ENCODE results near the gene PNPLA1.

The PNPLA1 gene

DNA sequence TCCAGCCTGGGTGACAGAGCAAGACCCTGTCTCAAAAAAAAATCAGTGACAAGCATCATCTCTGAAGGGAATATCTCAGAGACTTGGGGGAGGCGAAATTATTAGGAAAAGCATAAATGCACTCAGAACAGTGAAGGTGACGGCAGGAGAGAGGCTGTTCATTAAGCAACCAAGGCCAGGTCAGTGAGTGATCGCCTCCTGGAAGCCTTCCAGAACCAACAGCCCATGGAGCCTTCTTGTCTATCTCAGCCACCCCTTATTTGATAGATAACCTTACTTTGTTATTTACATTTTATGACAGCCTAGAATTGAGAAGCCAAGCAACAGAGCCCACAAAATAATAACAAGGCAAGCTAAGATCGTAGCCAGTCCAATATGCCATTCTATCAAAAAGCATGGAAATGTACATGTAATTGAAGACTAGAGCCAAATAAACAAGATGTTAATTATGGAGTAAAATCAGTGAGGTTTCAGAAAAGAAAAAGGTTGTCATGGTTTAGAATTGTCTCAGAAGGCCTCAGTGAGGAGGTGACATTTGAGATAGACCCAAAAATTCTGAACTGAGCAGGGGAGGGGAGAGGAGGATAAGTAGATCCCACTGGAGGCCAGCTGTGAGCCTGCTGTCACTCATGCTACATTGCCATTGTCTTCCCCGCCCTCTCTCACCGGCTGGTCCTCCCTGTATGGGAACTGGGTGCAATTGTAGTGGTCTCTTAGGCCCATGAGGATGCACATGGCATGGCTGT lies 49.0 kb downstream of the PNPLA1 start:
- no peak for DNase-seq

DNA sequence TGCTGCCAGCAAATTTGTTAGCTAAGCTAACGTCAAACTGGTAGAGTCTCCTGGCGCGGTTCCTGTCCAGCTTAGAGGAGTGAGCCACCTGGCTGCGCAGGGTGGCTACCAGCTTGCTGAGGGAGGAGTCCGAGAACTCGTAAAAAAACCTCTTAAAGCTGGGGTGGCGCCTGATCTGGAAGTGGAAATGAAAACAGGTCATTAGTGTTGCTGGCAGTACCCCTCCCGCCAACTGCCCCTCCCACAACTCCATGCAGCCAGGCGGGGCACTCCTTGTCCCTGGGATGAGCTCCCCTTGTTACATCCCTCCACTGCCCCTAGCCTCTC lies 49.5 kb downstream of the PNPLA1 start:
- DNase-seq: no peak

DNA sequence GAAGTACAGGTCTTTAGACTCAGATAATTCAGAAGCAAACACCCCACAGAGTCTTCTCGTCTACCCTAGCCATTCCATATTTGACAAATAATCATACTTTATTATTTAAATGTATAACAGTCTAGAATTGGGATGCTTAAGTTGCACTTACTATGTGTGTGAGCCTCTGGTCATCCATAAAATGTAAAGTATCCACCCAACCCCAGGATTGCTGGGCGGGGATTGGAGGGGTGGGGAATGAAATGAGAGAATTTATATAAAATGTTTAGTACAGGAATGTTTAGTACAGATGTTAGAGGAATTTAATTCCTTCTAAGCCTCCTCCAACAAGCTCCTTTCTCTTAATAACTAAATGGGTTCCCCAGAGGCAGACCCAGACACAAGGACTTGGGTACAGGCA lies 50.0 kb downstream of the PNPLA1 start:
- no peak for DNase-seq

DNA sequence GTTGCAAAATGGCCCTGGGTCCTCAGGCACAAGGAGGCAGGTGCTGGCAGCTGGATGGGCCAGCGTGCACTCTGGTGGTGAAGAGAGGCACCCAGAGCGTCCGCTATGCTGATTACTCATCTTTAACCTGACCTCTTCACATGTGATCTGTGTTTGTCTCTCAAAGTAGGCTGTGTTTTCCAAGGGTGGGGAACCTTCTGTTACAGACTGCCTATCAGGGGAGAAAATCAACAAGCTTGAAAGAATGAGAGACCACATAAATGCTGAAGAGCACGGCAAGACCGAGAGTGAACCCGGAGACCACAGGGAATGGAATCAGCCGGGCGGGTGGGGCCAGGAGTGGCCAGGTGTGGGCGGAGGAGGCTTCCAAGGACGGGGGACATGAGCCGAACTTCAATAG lies 50.6 kb downstream of the PNPLA1 start:
- no peak for DNase-seq

DNA sequence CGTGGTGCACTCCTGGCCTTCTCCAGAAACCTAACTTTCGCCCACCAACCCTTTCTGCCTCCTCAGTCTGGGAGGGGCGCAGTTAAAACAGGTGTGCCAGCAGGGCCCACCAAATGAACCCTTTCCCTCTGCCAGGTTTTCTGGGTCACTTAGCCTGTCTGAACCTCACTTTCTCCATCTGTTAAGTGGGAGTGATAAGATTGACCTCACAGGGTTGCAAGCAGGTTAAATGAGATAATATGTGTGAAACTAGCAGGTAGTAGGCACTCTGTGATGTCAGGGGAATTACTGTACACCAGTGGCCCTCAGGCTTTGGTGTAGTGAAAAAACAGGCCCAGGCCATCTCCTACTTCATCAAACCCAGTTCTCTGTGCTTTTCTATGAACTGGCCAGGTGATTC lies 52.7 kb downstream of the PNPLA1 start:
- DNase-seq: no peak

DNA sequence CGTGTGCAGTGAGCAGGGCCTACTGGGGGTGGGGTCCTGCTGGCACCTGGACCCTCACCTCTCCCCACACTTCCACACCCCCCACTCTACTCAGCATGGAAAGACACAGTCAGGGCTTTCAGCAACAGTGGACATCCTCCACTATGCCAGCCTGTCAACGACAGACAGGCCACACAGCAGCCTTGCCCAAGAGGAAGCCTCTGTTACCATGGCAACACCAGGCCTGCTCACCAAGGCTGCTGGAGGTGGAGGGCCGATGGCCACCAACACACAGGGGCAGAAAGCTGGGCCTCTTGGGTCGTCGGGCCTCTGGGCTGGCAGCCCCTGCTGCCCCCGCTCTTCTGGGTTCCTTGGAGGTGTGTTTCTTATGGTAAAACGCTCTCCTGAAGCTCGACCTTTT lies 53.2 kb downstream of the PNPLA1 start:
- DNase-seq: no peak

DNA sequence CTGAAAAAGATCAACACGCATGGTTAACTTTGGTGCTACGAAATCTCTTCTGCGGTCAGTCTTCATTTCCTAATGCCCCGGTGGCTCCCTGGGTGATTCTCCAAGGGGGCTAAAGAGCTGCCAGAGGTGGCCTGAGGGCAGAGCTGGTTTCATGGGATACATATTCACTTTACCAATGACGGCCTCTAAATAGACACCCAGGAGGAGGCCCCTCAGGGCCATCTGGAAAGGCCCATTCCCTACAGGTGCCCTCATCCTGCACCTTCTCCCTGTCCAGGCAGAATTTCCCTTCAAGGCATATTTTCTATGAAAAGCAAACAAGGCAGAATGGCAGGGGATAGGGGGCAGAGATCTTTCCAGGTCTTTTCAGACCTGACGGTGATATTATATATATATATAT lies 54.3 kb downstream of the PNPLA1 start:
- no peak for DNase-seq

DNA sequence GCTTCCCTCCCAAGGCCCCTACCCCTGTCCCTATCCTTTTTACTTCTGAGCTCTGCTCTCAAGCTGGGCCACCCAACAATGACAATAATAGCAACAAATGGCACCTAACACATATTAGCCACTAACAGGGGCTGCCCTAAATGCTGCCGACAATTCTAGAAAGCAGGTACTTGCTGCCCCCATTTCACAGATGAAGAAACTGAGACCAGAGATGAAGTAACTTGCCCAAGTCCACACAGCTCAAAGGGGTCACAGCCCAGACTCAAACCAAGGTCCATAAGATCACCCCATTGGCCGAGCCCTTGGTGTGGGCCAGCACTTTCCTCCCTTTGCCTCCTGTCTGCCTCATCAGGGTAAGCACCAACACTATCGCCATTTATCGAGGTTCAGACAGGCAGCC lies 54.9 kb downstream of the PNPLA1 start:
- DNase-seq: no peak

DNA sequence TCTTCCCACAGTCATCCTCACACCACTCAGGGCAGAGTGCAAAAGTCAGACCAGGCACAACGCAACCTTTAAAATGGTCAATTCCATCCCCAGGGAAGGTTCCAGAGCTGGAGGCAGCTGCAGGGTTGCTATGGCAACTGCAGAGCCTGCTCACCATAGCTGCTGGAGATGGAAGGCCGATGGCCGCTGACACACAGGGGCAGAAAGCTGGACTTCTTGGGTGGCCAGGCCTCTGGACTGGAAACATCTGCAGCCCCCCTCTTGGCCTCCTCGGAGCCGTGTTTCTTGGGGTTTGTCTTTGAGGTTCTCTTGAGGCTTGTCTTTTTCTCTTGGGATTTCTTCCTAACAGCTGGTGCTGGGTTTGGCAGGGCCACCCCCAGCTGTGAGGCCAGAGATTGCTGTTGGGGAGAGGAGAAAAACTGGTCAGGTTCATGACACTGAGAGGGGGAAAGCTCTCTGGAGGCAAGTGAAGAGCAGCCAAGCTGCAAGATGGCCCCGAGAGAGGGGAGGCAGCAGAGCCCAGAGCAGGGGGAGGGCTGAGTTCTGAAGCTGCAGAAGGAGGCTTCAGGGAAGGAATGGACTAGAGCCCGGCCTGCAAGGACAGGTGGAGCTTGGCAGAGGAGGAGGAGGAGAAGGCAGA lies 56.6 kb downstream of the PNPLA1 start:
- no peak for DNase-seq

DNA sequence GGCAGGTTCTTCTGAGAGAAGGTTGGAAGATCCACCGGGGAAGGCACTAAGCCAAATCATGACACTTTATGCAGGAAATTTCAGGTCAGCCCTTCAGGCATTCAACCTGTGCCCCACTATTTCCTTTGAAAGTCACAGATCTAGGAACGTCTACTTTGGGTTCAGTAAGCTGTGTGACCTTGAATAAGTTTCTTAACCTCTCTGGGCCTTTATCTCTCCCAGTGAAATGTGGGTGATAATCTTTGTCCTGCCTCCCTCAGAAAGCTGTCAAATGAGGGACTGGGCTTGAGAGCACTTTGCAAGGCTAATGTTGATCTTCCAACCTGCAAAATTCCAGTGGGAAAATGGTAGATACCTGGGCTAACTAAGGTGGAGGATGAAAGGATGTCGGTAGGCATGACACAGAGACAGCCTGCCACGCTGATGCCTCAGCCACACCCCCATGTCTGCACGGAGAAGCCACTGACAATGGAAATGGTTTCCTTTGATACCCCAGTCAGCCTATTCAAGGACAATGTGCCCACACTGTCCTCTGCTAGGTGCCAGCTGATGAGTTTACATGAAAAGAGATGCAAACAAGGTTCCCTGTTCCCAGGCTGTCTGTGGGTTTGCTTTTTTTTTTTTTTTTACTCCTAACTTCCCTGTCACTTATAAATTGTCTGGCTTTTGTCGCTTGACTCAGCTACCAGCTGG lies 57.5 kb downstream of the PNPLA1 start:
- DNase-seq: no peak

DNA sequence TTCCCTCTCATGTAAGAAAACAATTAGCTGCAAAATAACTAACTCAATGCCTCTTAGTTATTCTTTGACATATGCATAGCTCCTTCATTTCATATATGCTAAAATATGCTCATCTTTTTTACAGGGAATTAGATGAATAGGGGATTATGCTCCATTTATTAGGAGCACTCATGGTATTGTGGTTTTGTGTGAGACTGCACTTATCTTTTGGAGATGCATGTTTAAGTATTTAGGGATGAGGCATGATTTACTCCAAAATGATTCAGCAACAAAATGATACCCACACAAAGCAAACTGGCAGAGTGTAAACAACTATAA lies 58.0 kb downstream of the PNPLA1 start:
- DNase-seq: no peak

DNA sequence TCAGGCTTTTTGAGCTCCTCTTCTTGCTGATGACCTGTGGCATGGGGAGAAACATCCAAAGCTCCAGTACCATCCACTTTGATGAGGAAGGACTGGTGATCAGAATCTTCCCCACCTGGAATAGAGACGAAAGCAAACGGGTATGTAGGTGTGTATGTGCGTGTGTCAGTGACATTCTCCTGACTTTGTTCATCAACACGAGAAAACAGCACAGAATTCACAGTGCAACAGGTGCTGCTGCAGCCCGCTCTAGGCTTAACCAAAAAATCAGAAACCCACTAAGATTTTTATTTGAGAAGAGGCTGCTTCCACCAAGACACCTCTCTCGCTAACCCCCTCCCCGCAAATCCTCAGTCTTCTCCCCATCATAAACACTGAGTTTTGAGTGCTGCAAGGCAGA lies 58.7 kb downstream of the PNPLA1 start:
- DNase-seq: no peak

DNA sequence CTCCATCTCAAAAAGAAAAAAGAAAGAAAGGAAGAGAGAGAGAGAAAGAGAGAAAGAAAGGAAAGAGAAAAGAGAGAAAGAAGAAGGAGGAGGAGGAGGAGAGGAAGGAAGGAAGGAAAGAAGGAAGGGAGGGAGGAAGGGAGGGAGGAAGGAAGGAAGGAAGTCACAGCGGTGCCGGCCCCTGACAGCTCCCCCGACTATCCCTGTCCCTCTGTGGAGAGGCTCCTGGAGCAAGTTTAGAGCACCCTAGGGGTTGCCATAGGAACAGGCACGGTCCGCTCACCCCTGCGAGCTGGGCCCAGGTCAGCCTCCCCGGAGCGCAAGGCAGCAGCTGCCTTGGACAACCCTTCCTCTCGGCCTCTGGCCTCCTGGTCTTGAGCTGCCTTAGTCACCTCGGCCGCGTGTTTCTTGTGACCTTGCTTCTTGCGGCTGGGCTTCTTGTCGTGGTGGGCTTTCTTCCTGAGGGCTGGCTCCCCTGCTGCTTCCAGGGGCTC lies 60.0 kb downstream of the PNPLA1 start:
- DNase-seq: no peak

DNA sequence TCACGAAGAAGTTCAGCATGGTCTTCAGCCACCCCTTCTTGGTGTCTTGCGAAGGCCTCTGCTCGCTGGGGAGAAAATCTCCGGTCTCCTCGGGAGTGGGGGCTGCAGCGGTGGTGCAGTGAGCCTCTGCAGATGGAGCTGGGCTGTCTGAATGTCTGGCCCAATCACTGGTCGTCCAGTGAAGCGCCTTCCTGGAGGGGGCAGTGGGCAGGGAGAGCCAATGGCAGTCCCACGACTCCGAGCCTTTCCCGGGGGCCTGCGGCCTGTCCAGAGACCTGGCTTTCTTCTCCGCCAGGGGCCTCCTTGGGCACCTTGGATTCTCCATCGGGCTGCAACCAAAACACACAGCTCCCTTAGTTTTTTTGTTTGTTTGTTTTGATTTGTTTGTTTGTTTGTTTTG lies 60.5 kb downstream of the PNPLA1 start:
- DNase-seq: no peak

DNA sequence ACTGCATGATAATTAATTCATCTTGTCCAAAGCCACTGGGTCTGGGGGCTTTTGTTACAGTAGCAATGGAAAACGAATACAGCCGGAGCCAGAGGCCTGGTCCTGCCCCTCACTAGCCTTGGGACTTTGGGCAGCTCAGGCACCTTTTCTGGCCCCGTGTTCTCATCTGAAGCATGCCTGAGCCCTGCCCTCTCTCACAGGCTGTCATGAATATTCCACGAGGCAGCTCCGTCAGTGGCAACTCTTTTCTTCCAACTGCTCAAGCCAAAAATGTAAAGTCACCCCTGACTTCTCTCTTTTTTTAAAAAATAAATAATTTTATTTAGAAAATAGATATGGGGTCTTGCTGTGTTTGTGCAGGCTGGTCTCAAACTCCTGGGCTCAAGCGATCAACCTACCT lies 61.5 kb downstream of the PNPLA1 start:
- no peak for DNase-seq

DNA sequence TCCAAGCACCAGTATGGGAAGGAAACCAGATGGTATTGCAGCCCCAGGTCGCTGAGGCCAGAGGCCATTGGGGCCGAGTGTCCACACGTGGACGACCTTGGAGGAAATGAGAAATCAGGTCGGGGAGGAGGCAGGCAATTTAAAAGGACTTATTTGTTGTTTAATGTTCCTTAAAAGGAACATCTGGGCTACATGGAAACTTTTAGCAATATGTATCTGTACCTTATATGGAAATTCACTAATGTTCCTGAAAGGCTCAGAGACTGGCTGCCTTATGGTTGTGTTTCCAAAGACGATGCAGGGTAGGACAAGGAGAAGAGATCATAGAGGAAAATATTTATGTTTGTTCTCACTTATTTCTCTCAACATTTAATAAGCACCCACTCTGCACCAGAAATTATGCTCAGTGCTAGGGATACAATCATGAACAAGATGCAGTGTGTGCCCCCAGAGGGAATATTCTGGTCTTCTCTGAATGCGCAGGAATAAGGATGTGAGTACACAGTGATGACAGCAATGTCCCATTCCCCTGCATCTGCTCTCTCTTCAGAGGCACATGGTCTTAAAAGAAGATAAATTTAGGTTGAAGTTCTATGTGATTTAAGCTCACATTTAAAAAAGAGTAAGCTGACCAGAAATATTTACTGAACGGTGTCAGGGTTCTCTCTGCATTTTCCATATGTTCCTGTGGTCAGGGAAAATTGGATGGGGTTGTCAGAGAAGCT lies 63.5 kb downstream of the PNPLA1 start:
- no peak for DNase-seq

DNA sequence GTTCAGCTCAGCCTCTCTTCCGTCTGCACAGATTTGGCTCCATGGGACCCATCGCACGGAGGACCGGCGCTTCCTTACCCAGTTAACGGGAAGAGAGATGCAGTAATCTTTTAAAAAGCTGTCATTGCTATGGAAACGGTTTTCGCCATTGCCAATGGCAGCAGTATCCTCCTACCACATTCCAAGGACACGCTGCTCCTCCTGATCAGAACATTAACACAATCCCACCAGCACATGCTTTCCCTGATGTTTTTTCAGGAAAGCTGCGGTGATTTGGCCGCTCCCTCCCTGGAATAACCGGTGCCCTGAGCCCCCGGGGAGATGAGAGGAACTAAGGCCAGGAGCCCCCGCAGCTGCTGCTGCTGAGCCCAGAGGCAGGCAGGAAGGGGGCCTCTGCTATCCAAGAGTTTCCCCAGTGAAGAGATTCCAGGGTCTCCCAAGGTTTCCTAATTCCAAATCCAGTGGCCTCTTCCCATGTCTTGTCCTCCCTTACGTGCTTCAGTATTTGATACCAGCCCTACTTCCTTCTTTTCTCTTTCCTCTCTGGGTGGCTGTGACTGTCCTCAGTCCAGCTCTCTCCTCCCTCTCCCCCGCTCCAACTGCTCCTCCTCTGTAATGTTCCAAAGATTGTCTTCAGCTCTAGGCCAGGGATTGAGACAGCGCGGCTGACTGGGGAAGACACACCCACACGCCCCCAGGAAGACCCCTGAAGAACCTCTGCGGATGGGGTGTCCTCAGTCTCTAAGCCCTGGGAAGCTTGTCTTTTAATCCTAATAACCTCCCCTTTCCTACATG lies 64.3 kb downstream of the PNPLA1 start:
- DNase-seq: no peak

DNA sequence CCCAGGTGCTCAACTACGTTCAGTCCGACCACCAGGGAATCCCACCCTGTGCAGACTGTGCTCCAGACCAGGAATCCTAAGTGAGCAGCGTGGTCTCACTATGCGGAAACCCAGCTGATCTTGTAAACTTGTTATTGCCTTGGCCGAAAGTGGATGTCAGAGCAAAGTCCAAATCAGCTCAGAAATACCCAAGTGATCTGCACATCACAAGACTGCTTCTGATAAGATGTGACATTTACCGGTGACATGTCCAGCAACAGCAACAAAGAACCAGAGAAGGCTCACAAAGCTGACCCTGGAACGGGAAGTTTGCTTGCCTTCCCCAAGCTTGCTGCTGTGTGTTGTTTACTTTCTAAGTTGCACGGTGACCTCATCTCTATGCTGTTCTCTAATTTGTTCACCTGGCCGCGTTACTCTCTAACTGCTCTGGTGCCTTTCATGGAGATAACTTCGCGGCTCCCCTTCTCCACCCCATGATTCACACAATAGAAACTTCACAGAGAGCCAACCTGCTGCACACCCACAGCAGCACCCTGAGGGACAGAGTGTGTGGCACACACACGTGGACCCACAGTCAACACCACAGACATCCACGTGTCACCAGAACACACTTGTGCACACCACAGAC lies 65.1 kb downstream of the PNPLA1 start:
- no peak for DNase-seq

DNA sequence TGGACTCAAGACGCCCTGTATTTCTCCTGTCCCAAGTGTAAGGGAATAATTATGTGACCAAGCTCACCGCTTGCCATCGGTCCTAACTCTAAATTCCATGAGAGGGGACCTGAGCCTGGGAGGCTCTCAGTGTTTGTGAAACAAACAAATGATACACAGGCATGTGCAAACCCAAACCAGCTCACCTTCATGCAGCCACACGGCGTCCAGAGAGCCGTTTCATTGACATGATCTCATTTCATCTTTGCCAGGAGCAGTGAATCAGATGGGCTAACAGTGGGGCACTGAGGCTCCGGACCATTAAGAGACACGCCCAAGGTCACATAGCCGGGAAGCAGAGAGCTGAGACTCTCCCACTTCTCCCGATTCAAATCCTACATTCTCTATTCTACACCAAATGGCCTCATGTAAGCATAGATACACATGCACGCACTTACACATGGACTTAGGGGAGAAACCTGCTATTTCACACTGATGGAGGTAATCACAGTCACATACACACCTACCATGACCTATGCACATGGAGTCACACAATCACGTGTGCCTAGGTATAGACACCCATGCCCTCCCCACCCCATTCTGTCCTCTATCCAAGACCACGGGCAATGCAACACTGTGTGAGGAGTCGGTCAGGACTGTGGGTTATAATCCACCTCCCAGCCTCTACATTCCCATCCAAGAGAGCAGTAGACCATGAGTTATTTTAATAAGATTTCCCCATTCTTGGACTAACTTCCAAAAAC lies 65.8 kb downstream of the PNPLA1 start:
- no peak for DNase-seq

DNA sequence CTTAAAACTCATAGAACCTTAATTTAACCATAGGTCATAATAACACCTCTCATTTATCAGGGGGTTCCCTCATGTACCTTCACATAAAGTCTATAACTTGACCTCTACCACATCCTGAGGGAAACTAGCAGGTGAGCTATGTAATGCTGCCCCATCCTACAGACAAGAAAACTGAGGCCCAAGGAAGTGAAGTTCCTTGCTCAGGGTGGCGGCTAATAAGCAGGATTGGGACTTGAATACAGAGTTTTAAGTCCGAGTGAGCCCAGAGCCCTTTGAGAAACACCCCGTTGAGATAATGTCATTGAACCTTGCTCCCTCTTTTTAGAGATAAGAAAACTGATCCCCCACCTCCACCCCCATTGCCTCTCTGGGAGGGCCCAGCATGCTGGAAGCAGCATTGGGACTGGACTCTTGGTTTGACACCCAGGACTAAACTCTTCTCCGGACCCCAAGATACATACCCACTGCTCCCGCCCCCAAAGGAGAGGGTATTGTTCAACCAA lies 66.4 kb downstream of the PNPLA1 start:
- DNase-seq: no peak

DNA sequence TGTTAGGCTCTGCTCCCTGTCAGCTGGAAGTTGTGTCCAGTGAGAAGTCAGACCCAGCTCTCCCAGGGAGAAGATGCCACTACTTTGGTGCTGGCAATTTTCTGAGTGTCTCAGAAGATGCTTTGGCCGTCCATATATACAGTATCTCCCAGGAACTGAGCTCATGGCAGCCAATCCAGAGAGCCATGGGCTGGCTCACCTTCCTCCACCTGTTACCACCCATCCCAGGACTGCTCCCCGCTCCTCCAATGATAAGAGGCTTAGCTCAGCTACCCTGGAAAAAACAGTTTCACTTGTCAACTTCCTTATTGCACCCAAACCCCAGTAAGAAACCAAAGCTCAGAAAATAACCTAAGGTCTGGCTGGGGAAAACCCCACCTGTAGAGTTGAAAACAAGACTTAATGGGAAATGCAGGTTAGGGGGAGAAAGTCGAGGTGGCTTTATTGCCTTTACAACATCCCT lies 67.0 kb downstream of the PNPLA1 start, which contains the start of gene BNIP5:
TSS of gene BNIP5 (minus strand) at position 110 of the 463 bp plus-strand sequence. CDS start 6,198 bp downstream, outside the sequence.
- DNase-seq: no peak

All from activated CD4-positive, alpha-beta T cell treated with anti-CD3 and anti-CD28 coated beads for 4 hours (primary cell).